GM10266 (cell line): ENCODE measurements around the gene MACROD2.

Source experiments
- DNase-seq: peaks from one replicate; pipeline ENCODE4 v3.0.0; 2012; ENCODE audit errors: extremely low spot score
- TF ChIP-seq, protein P1 (sequence below): IDR thresholded peaks from 2 replicates; pipeline ENCODE4 v1.5.1; 2012; ENCODE audit warnings: mild to moderate bottlenecking, low read depth; ENCODE audit not compliant: control insufficient read depth, insufficient read depth; ENCODE audit errors: missing control alignments

The MACROD2 gene

DNA sequence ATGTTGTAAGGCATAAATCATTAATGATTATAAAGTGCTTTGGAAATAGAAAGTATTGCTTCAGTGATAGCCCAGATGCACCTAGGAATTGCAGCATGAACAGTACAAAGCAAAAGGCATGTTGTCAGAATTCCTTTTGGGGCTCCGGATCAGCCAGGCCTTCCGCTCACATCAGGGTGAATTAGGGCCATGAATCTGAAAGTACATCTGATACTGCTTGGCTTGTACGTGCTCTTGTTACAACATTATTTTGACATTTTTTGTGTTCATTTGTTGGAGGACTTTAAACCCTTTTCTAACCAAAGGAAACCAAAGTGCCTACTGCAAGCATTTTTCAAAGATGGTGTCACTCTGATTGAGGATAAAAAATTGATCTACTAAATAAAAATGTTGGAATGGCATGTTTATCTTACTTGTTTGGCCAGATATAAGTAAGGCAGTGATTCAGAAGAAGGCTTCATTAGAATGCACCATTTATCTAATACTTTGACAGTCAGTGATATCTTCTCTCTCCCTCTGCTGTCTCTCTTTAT, 1347.7 kb downstream of the MACROD2 start:
- DNase-seq = no peak
- TF ChIP-seq, protein P1, sequence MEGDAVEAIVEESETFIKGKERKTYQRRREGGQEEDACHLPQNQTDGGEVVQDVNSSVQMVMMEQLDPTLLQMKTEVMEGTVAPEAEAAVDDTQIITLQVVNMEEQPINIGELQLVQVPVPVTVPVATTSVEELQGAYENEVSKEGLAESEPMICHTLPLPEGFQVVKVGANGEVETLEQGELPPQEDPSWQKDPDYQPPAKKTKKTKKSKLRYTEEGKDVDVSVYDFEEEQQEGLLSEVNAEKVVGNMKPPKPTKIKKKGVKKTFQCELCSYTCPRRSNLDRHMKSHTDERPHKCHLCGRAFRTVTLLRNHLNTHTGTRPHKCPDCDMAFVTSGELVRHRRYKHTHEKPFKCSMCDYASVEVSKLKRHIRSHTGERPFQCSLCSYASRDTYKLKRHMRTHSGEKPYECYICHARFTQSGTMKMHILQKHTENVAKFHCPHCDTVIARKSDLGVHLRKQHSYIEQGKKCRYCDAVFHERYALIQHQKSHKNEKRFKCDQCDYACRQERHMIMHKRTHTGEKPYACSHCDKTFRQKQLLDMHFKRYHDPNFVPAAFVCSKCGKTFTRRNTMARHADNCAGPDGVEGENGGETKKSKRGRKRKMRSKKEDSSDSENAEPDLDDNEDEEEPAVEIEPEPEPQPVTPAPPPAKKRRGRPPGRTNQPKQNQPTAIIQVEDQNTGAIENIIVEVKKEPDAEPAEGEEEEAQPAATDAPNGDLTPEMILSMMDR = no peak

DNA sequence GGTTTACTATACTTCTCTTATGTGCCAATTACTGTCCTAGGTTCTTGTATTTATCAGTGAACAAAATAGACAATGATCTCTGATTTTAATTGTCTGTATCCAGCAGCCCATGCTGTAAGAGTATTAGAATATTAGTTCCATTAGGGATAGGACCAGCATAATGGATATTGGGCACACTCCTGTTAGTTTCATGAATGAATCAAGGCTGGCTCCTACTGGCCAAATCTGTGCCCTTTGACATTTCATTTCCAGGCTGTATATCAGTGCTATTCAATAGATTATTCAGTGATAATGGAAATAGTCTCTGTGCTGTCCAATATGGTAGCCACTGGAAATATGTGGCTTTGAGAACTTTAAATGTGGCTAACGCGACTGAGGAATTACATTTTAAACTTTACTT, 1350.0 kb downstream of the MACROD2 start:
- TF ChIP-seq, protein P1 = no peak
- no peak for DNase-seq

DNA sequence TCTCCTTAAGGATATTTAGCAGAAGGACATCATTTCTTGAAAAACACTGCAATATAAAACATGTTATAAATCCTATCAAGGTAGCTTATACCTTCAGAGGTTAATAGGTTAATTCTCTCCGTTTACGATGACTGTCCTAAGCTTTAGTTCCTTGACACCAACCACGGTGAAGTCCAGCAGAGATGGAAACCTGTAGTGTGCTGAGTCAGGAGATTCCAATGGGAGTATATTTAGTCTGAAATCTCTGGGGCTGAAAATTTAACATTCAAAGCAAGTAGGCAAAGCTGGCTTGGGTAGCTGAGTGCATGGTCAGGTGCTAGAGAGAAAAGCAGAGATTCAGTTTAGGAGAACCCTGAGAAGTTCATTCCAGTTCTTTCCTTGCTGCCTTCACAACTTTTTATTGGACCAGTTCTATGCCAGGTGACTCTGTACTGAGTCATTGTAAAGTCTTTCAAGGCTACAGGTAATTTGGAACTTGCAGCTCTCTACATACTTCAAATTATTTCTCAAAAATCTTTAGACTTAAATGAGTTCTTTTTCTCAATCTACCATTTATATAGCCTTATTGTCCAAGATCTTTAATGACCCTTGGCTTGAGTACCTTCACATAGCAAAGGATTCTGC, 1351.5 kb downstream of the MACROD2 start:
- DNase-seq = no peak

DNA sequence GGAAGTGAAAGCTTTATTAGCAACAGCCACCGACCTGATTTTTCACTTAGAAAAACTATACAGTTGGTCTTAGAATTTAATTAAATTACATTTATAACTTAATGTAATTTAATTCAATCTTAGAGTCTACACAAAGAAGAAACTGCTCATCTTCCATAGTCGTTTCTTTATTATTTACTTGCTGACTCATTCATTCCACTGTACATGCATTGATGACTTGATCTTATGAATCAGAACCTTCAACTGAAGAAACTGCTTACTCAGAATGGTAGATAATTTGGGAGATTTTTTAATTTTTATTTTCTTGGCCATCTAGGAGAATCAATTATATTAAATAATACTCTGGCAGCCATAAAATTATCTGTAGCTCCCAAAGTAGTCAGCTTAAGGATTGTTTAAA, 1363.7 kb downstream of the MACROD2 start:
- no peak for DNase-seq
- TF ChIP-seq, protein P1 = no peak

More for the DNA sequence above, 1351.5 kb downstream of the MACROD2 start:
- TF ChIP-seq, protein P1 = no peak

DNA sequence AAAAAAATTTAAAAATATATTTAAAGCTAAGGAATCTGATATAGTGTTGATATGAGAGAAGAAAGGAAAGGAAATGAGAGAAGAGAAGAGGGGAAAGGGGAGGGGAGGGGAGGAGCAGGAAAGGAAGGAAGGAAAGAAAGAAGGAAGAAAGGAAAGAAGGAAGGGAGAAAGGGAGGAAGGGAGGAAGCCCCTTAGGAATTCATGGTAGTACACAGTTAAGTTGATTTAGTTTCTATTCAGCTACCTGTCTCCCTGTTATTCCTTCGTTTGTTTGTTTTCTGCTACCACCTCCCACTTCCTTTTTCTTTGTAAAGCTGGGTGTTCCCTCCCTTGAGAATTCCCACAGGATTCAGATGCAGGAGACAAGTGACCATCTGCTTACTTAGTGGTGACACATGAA, 1367.5 kb downstream of the MACROD2 start:
- DNase-seq = no peak
- TF ChIP-seq, protein P1 = no peak

DNA sequence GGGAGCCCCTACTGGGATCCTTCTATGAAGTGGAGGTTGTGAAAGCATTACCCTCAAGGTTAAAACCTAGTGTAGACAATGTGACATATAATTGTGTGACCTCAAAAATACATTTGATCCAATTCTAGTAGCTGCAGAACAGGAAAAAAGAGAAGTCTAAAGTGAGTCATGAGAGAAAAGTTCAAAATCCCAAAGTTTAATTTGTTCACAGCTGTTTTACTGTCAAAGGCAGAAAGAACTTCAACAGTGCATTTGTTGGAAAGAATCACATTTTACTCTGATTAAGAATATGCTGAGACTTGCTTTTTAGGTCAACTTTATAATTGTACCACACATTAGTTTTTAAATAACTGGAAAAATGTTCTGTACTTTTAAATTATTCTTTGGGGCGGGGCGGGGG, 1369.5 kb downstream of the MACROD2 start:
- no peak for DNase-seq
- TF ChIP-seq, protein P1 = no peak

DNA sequence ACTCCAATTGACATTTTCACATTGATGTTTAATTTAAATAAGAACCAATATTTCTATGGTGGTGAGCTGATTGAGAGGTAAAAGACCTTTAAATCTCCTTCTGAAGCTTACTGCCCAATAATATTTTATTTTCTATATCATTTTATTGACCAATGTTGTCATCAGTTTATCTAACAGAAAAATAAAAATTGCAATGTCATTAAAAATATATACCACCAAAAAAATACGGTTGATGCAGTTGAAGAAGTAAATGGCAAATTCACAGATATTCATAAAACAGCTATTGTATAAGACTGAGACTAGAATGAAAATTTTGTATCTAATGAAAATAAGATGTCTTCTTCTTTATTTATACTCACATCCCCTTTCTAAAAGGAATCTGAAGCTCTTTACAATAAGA, 1375.1 kb downstream of the MACROD2 start:
- no peak for DNase-seq
- TF ChIP-seq, protein P1 = no peak
